CD14-positive monocyte (primary cell): ENCODE data around the gene PATJ. TPM values are rescaled to one million over a fixed set of nuclear protein-coding genes. Genes with fewer than 3 reads are reported as not detected.

Experiments
- DNase-seq, 3 donors: peaks; one replicate each; pipeline ENCODE4 v3.0.0-alpha.2; 2011 to 2022
- H2AFZ ChIP-seq: 2 replicates; pipeline ENCODE4 v1.6.0; 2012; ENCODE audit warnings: mild to moderate bottlenecking, low read depth, low read length, inconsistent platforms; ENCODE audit not compliant: insufficient read depth, poor library complexity, severe bottlenecking
- H3K27ac ChIP-seq, 2 donors: 1 replicate in 1 of 2; 2 replicates in 1 of 2; pipeline ENCODE4 v1.5.1; 2012 to 2013; ENCODE audit warnings: low read length in 2 of 2, control low read depth in 1 of 2, inconsistent platforms in 1 of 2, low read depth in 1 of 2, mild to moderate bottlenecking in 1 of 2
- H3K27me3 ChIP-seq, 2 donors: one replicate each; pipeline versions ENCODE4 v1.6.0 to v1.6.1; 2011 to 2013; ENCODE audit warnings: low read length in 2 of 2; ENCODE audit not compliant: control insufficient read depth in 2 of 2, insufficient read depth in 2 of 2
- H3K36me3 ChIP-seq, 2 donors: replicated peaks in 1 of 2; 1 replicate in 1 of 2; 2 replicates in 1 of 2; pipeline versions ENCODE4 v1.5.1 to v1.6.1; 2012 to 2013; ENCODE audit warnings: low read length in 2 of 2, control low read depth in 1 of 2, inconsistent platforms in 1 of 2, mild to moderate bottlenecking in 1 of 2; ENCODE audit not compliant: insufficient read depth in 2 of 2, control insufficient read depth in 1 of 2
- H3K4me1 ChIP-seq, 2 donors: 1 replicate in 1 of 2; 2 replicates in 1 of 2; pipeline versions ENCODE4 v1.5.1 to v1.6.1; 2012 to 2013; ENCODE audit warnings: low read length in 2 of 2, control low read depth in 1 of 2, inconsistent platforms in 1 of 2, mild to moderate bottlenecking in 1 of 2, moderate library complexity in 1 of 2; ENCODE audit not compliant: insufficient read depth in 2 of 2, control insufficient read depth in 1 of 2
- H3K4me2 ChIP-seq: replicated peaks from 2 replicates; pipeline ENCODE3; 2012; ENCODE audit warnings: low read length, moderate library complexity, mild to moderate bottlenecking; ENCODE audit not compliant: poor library complexity, severe bottlenecking; ENCODE audit errors: extremely low read depth
- H3K4me3 ChIP-seq, 3 experiments: fragments of 200-600 bp in 1 of 3; sonication (generic) in 1 of 3; replicated peaks in 1 of 3; 1 replicate in 2 of 3; 2 replicates in 1 of 3; pipeline ENCODE4 v1.5.1; 2011 to 2013; ENCODE audit warnings: low read length in 3 of 3, mild to moderate bottlenecking in 3 of 3, control low read depth in 2 of 3, low read depth in 2 of 3, inconsistent platforms in 1 of 3, moderate library complexity in 1 of 3
- H3K79me2 ChIP-seq: 2 replicates; pipeline ENCODE4 v1.6.0; 2012; ENCODE audit warnings: mild to moderate bottlenecking, control low read depth, inconsistent platforms, low read length, moderate library complexity; ENCODE audit not compliant: insufficient read depth
- H3K9ac ChIP-seq: 2 replicates; pipeline ENCODE4 v1.6.0; 2017; ENCODE audit warnings: low read length, mild to moderate bottlenecking; ENCODE audit not compliant: insufficient read depth, poor library complexity, severe bottlenecking
- H3K9me3 ChIP-seq, 2 donors: replicated peaks in 1 of 2; 1 replicate in 1 of 2; 2 replicates in 1 of 2; pipeline versions ENCODE4 v1.5.1 to v1.6.1; 2012 to 2013; ENCODE audit warnings: low read length in 2 of 2, control low read depth in 1 of 2; ENCODE audit not compliant: control insufficient read depth in 1 of 2, insufficient read depth in 1 of 2
- H4K20me1 ChIP-seq: 2 replicates; pipeline ENCODE4 v1.6.0; 2012; ENCODE audit warnings: mild to moderate bottlenecking, low read length, control low read depth, moderate library complexity; ENCODE audit not compliant: insufficient read depth
- H3K27ac Mint-ChIP-seq, 7 donors: one replicate each; pipeline ENCODE4 v1.8.0; 2020; ENCODE audit warnings: mild to moderate bottlenecking in 7 of 7, mixed read lengths in 7 of 7, moderate library complexity in 6 of 7, inconsistent platforms in 2 of 7
- H3K27me3 Mint-ChIP-seq, 3 donors: one replicate each; pipeline ENCODE4 v1.8.0; 2021 to 2022; ENCODE audit warnings: low read depth in 3 of 3, mild to moderate bottlenecking in 3 of 3, mixed read lengths in 3 of 3, moderate library complexity in 3 of 3, inconsistent platforms in 1 of 3
- H3K36me3 Mint-ChIP-seq, 2 donors: one replicate each; pipeline ENCODE4 v1.8.0; 2020; ENCODE audit warnings: mixed read lengths in 2 of 2, inconsistent platforms in 1 of 2, mild to moderate bottlenecking in 1 of 2
- H3K4me1 Mint-ChIP-seq: one replicate; pipeline ENCODE4 v1.8.0; 2020; ENCODE audit warnings: mild to moderate bottlenecking, mixed read lengths
- H3K4me3 Mint-ChIP-seq, 2 donors: one replicate each; pipeline ENCODE4 v1.8.0; 2020; ENCODE audit warnings: mild to moderate bottlenecking in 2 of 2, mixed read lengths in 2 of 2, moderate library complexity in 1 of 2
- H3K9me3 Mint-ChIP-seq, 7 donors: one replicate each; pipeline ENCODE4 v1.8.0; 2020 to 2022; ENCODE audit warnings: mixed read lengths in 7 of 7, mild to moderate bottlenecking in 6 of 7, moderate library complexity in 6 of 7, inconsistent platforms in 2 of 7
- WGBS: methylation state at CpG from one replicate; pipeline ENCODE4 v1.1.5; 2013; ENCODE audit warnings: missing lambda C conversion rate; ENCODE audit not compliant: insufficient coverage; 5-methylcytosine and 5-hydroxymethylcytosine counted together
- intact Hi-C, 2 donors: fragments of 100-400 bp; cut with micrococcal nuclease; formaldehyde crosslinking; loops; one replicate each; pipeline versions ENCODE4 v1.15.0 to v1.15.1; 2023
- polyA plus RNA-seq, 3 donors: library from polyadenylated mRNA; depleted of rRNA in 1 of 3; unstranded in 2 of 3; stranded (reverse) in 1 of 3; fragments of 300-500 nt in 2 of 3; fragments of >200 nt in 1 of 3; fragmentation: Illumina TruSeq in 2 of 3; gene quantifications; 1 replicate in 2 of 3; 2 replicates in 1 of 3; pipeline ENCODE4 v1.2.3, GENCODE V29; 2012 to 2021
- TF ChIP-seq, protein P1 (sequence below): fragments of 200-600 bp; IDR thresholded peaks from one replicate; pipeline ENCODE4 v1.8.0; 2022; ENCODE audit warnings: antibody characterized with exemption, mild to moderate bottlenecking

The PATJ gene
- polyA plus RNA-seq, 3 donors: 0.01 to 0.23 TPM; not detected in 1

DNA sequence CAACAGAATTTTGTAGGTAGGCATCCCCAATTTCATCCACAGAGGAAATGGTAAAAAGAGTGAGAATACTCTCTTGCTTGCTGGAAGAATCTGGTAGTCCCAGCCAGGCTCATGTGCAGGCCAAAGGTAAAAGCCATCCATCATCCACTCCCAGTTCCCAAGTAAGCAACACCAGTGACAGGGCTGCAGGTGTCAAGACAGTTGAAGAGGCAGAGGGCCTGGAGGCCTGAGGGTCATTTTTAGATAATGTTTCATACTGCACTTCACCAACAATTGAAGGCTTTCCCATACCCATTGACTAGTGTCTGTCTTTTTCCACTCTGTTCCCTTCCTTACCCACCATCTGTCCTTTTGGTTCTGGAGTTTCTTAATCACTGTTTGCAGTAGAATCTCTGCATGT lies 310.7 kb downstream of the PATJ start:
- Mint-ChIP-seq H3K4me3 (no peak overlapping the region), H3K36me3 (no peaks in the 10 kb centered on the region), H3K4me1 (no peaks in the 10 kb centered on the region), H3K27ac (no peak overlapping the region), H3K27me3 (peaks cover 2 to 5% (median 2%) of the 10 kb centered on the region in 3 donors), H3K9me3 (peaks cover 0 to 2% (median 0%) of the 10 kb centered on the region in 7 donors)
- TF ChIP-seq, protein P1, sequence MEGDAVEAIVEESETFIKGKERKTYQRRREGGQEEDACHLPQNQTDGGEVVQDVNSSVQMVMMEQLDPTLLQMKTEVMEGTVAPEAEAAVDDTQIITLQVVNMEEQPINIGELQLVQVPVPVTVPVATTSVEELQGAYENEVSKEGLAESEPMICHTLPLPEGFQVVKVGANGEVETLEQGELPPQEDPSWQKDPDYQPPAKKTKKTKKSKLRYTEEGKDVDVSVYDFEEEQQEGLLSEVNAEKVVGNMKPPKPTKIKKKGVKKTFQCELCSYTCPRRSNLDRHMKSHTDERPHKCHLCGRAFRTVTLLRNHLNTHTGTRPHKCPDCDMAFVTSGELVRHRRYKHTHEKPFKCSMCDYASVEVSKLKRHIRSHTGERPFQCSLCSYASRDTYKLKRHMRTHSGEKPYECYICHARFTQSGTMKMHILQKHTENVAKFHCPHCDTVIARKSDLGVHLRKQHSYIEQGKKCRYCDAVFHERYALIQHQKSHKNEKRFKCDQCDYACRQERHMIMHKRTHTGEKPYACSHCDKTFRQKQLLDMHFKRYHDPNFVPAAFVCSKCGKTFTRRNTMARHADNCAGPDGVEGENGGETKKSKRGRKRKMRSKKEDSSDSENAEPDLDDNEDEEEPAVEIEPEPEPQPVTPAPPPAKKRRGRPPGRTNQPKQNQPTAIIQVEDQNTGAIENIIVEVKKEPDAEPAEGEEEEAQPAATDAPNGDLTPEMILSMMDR: no peak
- Histone ChIP-seq H3K27me3 (no peaks in the 10 kb centered on the region), H3K9ac (no peak overlapping the region), H2AFZ (no peak overlapping the region), H3K27ac (no peak overlapping the region), H3K4me2 (no peak overlapping the region), H3K4me1 (no peaks in the 10 kb centered on the region), H3K9me3 (no peaks in the 10 kb centered on the region), H3K79me2 (no peaks in the 10 kb centered on the region), H4K20me1 (no peaks in the 10 kb centered on the region), H3K36me3 (no peaks in the 10 kb centered on the region), H3K4me3 (no peak overlapping the region)
- no peak for DNase-seq
- intact Hi-C loops: no loop called here

DNA sequence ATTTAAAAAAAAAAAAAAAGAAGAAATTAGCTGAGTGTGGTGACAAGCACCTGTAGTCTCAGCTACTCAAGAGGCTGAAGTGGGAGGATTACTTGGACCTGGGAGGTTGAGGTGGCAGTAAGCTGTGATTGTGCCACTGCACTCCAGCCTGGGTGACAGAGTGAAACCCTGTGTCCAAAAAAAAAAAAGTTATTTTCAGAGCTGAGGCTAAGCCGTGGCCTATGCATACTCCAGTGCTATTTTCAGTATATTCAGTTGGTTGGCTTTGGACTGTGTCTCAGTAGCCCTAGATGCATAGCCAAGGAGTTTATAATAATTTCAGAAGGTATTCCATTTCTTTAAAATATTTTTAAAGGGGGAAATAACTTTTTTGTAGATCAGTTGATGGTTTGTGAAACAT lies 311.9 kb downstream of the PATJ start:
- Mint-ChIP-seq H3K36me3 (no peaks in the 10 kb centered on the region), H3K9me3 (peaks cover 0 to 2% (median 0%) of the 10 kb centered on the region in 7 donors), H3K4me1 (no peaks in the 10 kb centered on the region), H3K4me3 (no peak overlapping the region), H3K27me3 (peaks cover 2 to 3% (median 2%) of the 10 kb centered on the region in 3 donors), H3K27ac (no peak overlapping the region)
- H3K27me3 ChIP-seq: no peaks in the 10 kb centered on the region
- H4K20me1 ChIP-seq: no peaks in the 10 kb centered on the region
- DNase-seq: no peak
- no peak overlapping the region for H3K4me2 ChIP-seq
- H3K9ac ChIP-seq: no peak overlapping the region
- intact Hi-C loops: no loop called here
- no peaks in the 10 kb centered on the region for H3K4me1 ChIP-seq
- no peak overlapping the region for H2AFZ ChIP-seq
- H3K79me2 ChIP-seq: no peaks in the 10 kb centered on the region
- H3K9me3 ChIP-seq: no peaks in the 10 kb centered on the region
- H3K36me3 ChIP-seq: no peaks in the 10 kb centered on the region
- TF ChIP-seq, protein P1: no peak
- WGBS: 80% methylated on average over 1 of the region's 1 CpG
- no peak overlapping the region for H3K4me3 ChIP-seq
- no peak overlapping the region for H3K27ac ChIP-seq
